ENCODE measurements around the gene CDK18.

Gene CDK18

GRCh38 chr1:205506409-205507200 lies 2.1 kb downstream of the CDK18 start:
- no peak for DNase-seq (ENCODE audit: low read depth)
- no peak for TF ChIP-seq CTCF (conservative IDR thresholded peaks at IDR 0.05; ENCODE audit: low read depth, low read length)
- H3K4me3 ChIP-seq (ENCODE audit: low read length): peak overlapping the region; percentile 81

- no peak for DNase-seq (ENCODE audit: low read depth)
- TF ChIP-seq CTCF (conservative IDR thresholded peaks at IDR 0.05; ENCODE audit: low read depth, low read length): no peak
- H3K4me3 ChIP-seq (ENCODE audit: low read length): no peak overlapping the region
Measured at GRCh38 chr1:205508227-205508714, 3.8 kb downstream of the CDK18 start.

GRCh38 chr1:205510308-205510950 lies 6.0 kb downstream of the CDK18 start:
- DNase-seq (ENCODE audit: low read depth): no peak
- no peak for TF ChIP-seq CTCF (conservative IDR thresholded peaks at IDR 0.05; ENCODE audit: low read depth, low read length)
- no peak overlapping the region for H3K4me3 ChIP-seq (ENCODE audit: low read length)

GRCh38 chr1:205510951-205511330 lies 6.5 kb downstream of the CDK18 start:
- TF ChIP-seq CTCF (conservative IDR thresholded peaks at IDR 0.05; ENCODE audit: low read depth, low read length): no peak
- DNase-seq (ENCODE audit: low read depth): no peak
- H3K4me3 ChIP-seq (ENCODE audit: low read length): no peak overlapping the region

- no peak for TF ChIP-seq CTCF (conservative IDR thresholded peaks at IDR 0.05; ENCODE audit: low read depth, low read length)
- no peak for DNase-seq (ENCODE audit: low read depth)
- H3K4me3 ChIP-seq (ENCODE audit: low read length): no peak overlapping the region
Measured at GRCh38 chr1:205512059-205513045, 7.9 kb downstream of the CDK18 start.

- no peak for DNase-seq (ENCODE audit: low read depth)
- no peak for TF ChIP-seq CTCF (conservative IDR thresholded peaks at IDR 0.05; ENCODE audit: low read depth, low read length)
- no peak overlapping the region for H3K4me3 ChIP-seq (ENCODE audit: low read length)
Measured at GRCh38 chr1:205513774-205514173, 9.3 kb downstream of the CDK18 start.

Data from retinal pigment epithelial cell (primary cell).